ENCODE results near the gene ZFYVE28. TPM values are rescaled to one million over a fixed set of nuclear protein-coding genes. Genes with fewer than 3 reads are reported as not detected.

ZFYVE28 gene
- total and polyA plus RNA-seq, 2 of the 8 experiments (the other 6 are each of a cell fraction or from before 2014, with no cell fraction given): 1.7 to 4.9 TPM

DNA sequence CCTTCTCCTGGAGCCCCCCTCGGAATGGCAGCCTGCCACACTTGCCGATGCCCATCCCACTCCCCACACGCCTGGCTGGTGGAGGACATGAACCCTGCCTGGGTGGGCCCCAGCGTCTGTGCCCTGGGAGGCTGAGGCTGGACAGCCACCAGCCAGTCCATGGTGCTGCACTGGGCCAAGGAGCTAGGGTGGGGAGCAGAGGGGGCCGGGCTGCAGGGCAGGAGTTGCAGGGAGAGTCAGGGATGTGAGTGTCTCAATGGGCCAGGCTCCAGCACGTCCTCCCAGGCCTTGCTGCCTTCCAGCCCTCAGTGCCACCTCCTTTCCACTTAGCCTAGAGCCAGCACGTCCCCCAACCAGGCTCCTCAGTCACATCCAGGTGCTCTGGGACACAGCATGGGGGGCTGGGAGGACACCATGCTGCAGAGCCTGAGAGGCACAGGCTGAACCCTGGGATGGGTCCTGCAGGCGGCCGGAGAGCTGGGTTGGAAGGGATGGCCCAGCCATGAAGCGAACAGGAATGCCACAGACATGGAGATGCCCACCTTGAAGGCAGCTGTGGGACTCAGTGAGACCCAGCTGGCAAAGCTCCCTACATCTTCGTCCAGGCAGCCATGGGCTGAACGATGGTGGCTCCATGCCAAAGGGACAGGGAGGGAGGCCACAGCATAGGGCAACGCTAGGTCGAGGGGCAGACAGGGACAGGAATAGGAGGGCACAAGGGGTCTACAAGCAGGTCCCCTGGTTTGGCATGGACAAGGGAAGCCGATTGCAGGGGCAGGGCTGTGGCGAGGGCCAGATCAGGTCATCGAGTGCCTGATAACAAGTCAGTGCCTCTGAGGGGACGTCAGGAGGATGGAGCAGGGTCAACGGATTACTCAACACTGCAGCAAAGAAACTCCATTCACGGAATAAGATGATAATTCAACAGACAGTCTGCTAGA, 126.5 kb downstream of the ZFYVE28 start (continued):
- no peak for TF ChIP-seq KDM5A (IDR thresholded peaks at IDR 0.05; ENCODE audit: low read length)
- no peak for TF ChIP-seq EGR1 (IDR thresholded peaks at IDR 0.05; ENCODE audit: borderline replicate concordance, low read depth, low read length)
- TF ChIP-seq HDAC2 (IDR thresholded peaks at IDR 0.05; ENCODE audit: borderline replicate concordance in 1 of 2, low read depth in 2 of 2, low read length in 2 of 2): no peak
- no peak for TF ChIP-seq CEBPB (IDR thresholded peaks at IDR 0.05; ENCODE audit: low read depth, low read length)
- TF ChIP-seq TCF12 (IDR thresholded peaks at IDR 0.05; ENCODE audit: low read depth, low read length): no peak
- no peak for TF ChIP-seq SUZ12 (IDR thresholded peaks at IDR 0.05; ENCODE audit: low read length)
- TF ChIP-seq, protein P1, sequence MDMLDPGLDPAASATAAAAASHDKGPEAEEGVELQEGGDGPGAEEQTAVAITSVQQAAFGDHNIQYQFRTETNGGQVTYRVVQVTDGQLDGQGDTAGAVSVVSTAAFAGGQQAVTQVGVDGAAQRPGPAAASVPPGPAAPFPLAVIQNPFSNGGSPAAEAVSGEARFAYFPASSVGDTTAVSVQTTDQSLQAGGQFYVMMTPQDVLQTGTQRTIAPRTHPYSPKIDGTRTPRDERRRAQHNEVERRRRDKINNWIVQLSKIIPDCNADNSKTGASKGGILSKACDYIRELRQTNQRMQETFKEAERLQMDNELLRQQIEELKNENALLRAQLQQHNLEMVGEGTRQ (IDR thresholded peaks at IDR 0.05; ENCODE audit: low read length): no peak
- TF ChIP-seq RNF2 (IDR thresholded peaks at IDR 0.05; ENCODE audit: borderline replicate concordance, low read depth, low read length, missing control alignments, poor library complexity, severe bottlenecking): no peak

Measured in H1 (cell line).